ENCODE results near the gene ITPRID1. TPM values are rescaled to one million over a fixed set of nuclear protein-coding genes. Genes with fewer than 3 reads are reported as not detected.

ITPRID1 gene
- total RNA-seq, 1 experiment from 2014 or later, result 1.2 TPM

GRCh38 chr7:31647511-31647910 lies 133.6 kb downstream of the ITPRID1 start:
- Mint-ChIP-seq H3K36me3 (ENCODE audit: insufficient read depth in 1 of 3, low read depth in 3 of 3) (no peaks in the 10 kb centered on the region; a peak in 2 of 7 replicates), H3K27ac (no peak overlapping the region), H3K27me3 (ENCODE audit: low read depth) (peaks cover 5% of the 10 kb centered on the region), H3K4me3 (no peak overlapping the region), H3K9me3 (no peaks in the 10 kb centered on the region; a peak in 1 of 5 replicates), H3K4me1 (peaks cover 47 to 66% of the 10 kb centered on the region in 2 experiments)
- no peak overlapping the region for H4K5ac ChIP-seq (ENCODE audit: insufficient read length, low read depth, low read length)
- no peak overlapping the region for H3T11ph ChIP-seq (ENCODE audit: low read length)
- no peak overlapping the region for H2BK12ac ChIP-seq (ENCODE audit: insufficient read length, low read depth, low read length)
- peaks cover 14% of the 10 kb centered on the region; the same call in 1 of the 2 replicates for H3K4me1 ChIP-seq (ENCODE audit: insufficient read depth, low read length)
- H3K9ac ChIP-seq (ENCODE audit: extremely low read depth, insufficient read length, low read length), result no peak overlapping the region
- H3K4me2 ChIP-seq (ENCODE audit: insufficient read depth, insufficient read length, low read length), result no peak overlapping the region
- no peak overlapping the region for H3K56ac ChIP-seq (ENCODE audit: insufficient read length, low read depth, low read length)
- H4K20me1 ChIP-seq (ENCODE audit: control insufficient read depth, insufficient read depth, insufficient read length), result no peaks in the 10 kb centered on the region
- TF ChIP-seq CTCF (conservative IDR thresholded peaks at IDR 0.05), result no peak
- no peak overlapping the region for H4K91ac ChIP-seq (ENCODE audit: insufficient read length, low read depth, low read length)
- H3K27ac ChIP-seq (ENCODE audit: insufficient read length, low read depth, low read length), result no peak overlapping the region
- no peaks in the 10 kb centered on the region for H3K23me2 ChIP-seq (ENCODE audit: insufficient read length, low read depth, low read length, poor library complexity, severe bottlenecking)
- H3K27me3 ChIP-seq (ENCODE audit: insufficient read depth, low read length), result no peaks in the 10 kb centered on the region
- no peak overlapping the region for H3K23ac ChIP-seq (ENCODE audit: insufficient read length, low read depth, low read length)
- DNase-seq, result no peak
- no peaks in the 10 kb centered on the region for H3K9me3 ChIP-seq (ENCODE audit: control insufficient read depth, low read depth, low read length)
- no peak overlapping the region for H3K14ac ChIP-seq (ENCODE audit: insufficient read depth, low read length)
- H3K18ac ChIP-seq (ENCODE audit: insufficient read length, low read depth, low read length), result no peak overlapping the region
- no peaks in the 10 kb centered on the region for H3K79me2 ChIP-seq (ENCODE audit: insufficient read depth, low read length)
- no CpG with 5 or more reads among the region's 7 CpGs for WGBS (ENCODE audit: extremely low coverage, insufficient read length, low lambda C conversion rate)
- no peak overlapping the region for H2AFZ ChIP-seq (ENCODE audit: low read length)
- no peaks in the 10 kb centered on the region for H3K79me1 ChIP-seq (ENCODE audit: insufficient read depth, low read depth, low read length, poor library complexity, severe bottlenecking)
- no peak overlapping the region for H2BK15ac ChIP-seq (ENCODE audit: low read depth, low read length)
- H3K4ac ChIP-seq (ENCODE audit: low read depth, low read length), result no peak overlapping the region
- no peak overlapping the region for H2BK120ac ChIP-seq (ENCODE audit: low read depth, low read length, poor library complexity, severe bottlenecking)
- H4K8ac ChIP-seq (replicated peaks; ENCODE audit: insufficient read length, low read depth, low read length), result no peak overlapping the region
- H2BK20ac ChIP-seq (ENCODE audit: low read depth, low read length, poor library complexity, severe bottlenecking), result no peak overlapping the region
- no peak overlapping the region for H2AK5ac ChIP-seq (ENCODE audit: insufficient read length, low read length)
- H2BK5ac ChIP-seq (ENCODE audit: insufficient read length, low read length), result no peak overlapping the region
